Stimulated activated memory B cell treated with anti-CD40 and anti-IgM and Interleukin-4, amounts not matched to agents 10 μg/mL and 1 μg/mL and 100 μg/mL, for 72 hours (primary cell): ENCODE results near the gene SPINK14.

Experiments
- ATAC-seq: fragments of 150-1000 bp; cut with Tn5 transposase; 2 replicates; pipeline ENCODE4 v1.10.0; 2021
- H3K27ac Mint-ChIP-seq: one replicate; pipeline ENCODE4 v1.8.0; 2022; ENCODE audit warnings: mild to moderate bottlenecking, mixed read lengths
- H3K27me3 Mint-ChIP-seq: one replicate; pipeline ENCODE4 v1.8.0; 2022; ENCODE audit warnings: mixed read lengths
- H3K36me3 Mint-ChIP-seq: one replicate; pipeline ENCODE4 v1.8.0; 2022; ENCODE audit warnings: mixed read lengths
- H3K4me1 Mint-ChIP-seq: one replicate; pipeline ENCODE4 v1.8.0; 2022; ENCODE audit warnings: mixed read lengths
- H3K4me3 Mint-ChIP-seq: one replicate; pipeline ENCODE4 v1.8.0; 2022; ENCODE audit warnings: mild to moderate bottlenecking, moderate library complexity, mixed read lengths
- H3K9me3 Mint-ChIP-seq: one replicate; pipeline ENCODE4 v1.8.0; 2022; ENCODE audit warnings: mixed read lengths

Gene SPINK14

DNA sequence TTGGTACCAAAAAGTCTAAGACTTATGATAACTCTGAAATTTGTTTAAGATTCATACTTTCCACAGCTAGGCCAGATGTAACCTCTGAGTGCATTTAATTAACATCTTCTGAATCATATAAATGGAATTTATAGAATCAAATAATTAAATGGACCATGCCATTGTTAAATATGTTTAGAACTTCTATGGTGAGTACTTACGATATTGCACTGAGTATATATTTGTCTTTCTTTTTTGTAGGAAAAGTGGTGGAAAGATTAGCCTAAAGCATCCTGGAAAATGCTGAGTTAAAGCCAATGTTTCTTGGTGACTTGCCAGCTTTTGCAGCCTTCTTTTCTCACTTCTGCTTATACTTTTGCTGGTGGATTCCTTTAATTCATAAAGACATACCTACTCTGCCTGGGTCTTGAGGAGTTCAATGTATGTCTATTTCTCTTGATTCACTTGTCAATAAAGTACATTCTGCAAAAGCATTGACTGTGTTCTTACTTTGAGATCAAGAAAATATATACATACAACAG lies 46.4 kb downstream of the SPINK14 start:
- ATAC-seq = no peak
- H3K36me3 Mint-ChIP-seq = no peaks in the 10 kb centered on the region
- no peaks in the 10 kb centered on the region for H3K27me3 Mint-ChIP-seq
- H3K4me1 Mint-ChIP-seq = no peaks in the 10 kb centered on the region
- H3K4me3 Mint-ChIP-seq = no peak overlapping the region
- H3K9me3 Mint-ChIP-seq = peaks cover 2% of the 10 kb centered on the region
- no peak overlapping the region for H3K27ac Mint-ChIP-seq

DNA sequence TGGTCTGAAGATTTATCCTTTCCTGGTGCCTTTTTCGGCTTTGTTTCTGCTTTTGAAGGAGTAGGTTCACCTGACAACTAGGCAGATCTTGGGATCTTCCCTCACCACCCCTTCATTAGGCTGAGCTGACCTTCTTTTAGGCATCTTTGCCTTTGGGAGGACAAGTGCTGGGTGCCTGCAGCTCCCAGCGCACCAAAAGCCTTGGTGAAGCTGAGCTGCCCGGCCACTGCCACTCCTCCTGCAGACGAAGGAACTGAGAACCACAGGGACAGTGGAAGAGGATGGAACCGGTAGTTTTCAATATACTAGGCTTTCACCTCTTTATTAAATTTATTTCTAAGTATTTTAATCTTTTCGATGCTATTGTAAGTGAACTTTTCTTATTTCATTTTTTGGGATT lies 53.2 kb downstream of the SPINK14 start:
- no peaks in the 10 kb centered on the region for H3K36me3 Mint-ChIP-seq
- H3K4me1 Mint-ChIP-seq = no peaks in the 10 kb centered on the region
- H3K9me3 Mint-ChIP-seq = peaks cover 2% of the 10 kb centered on the region
- no peak overlapping the region for H3K27ac Mint-ChIP-seq
- no peak for ATAC-seq
- H3K27me3 Mint-ChIP-seq = peaks cover 16% of the 10 kb centered on the region
- no peak overlapping the region for H3K4me3 Mint-ChIP-seq

DNA sequence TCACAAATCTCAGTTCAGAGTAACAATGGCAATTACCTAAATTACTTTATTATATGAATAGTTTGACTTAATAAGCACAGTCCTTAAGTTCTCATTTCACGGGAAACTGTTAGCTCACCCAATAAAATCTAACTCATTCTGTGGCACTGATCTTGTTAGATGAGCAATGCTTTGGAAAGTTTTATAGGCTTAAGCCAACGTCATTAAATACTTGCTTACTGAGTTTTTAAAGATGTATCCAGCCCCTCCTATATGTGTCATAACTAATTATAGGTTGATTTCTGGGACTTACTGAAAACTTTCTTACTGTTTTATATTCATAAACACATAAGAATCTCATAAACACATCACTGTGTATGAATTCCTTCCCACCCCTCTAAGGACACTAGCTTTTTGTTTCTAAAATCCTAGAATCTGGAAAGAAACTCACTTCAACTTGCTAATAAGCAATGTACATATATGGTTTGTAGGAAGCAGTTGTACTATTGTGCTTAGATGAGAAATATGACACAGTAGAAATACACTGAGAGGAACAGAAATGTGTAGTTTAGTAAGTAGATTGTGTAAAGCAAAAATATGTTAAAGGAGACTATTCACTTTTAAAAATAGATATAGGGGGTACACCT lies 55.9 kb downstream of the SPINK14 start:
- Mint-ChIP-seq H3K9me3 (no peaks in the 10 kb centered on the region), H3K36me3 (no peaks in the 10 kb centered on the region), H3K4me3 (no peak overlapping the region), H3K27ac (no peak overlapping the region), H3K27me3 (peaks cover 28% of the 10 kb centered on the region), H3K4me1 (no peaks in the 10 kb centered on the region)
- no peak for ATAC-seq
